Spleen (tissue), 11 donors: ENCODE results near the gene LGALS12. TPM values are rescaled to one million over a fixed set of nuclear protein-coding genes. Genes with fewer than 3 reads are reported as not detected.
"Not testable (repeated sequence)": the region's sequence is repeated elsewhere in the genome, so short reads cannot be mapped to it uniquely, and the experiment has no call there.

ENCODE experiments used
- DNase-seq: peaks from one replicate; pipeline ENCODE4 v3.0.0-alpha.2; 2020
- H3K27ac ChIP-seq, 8 donors: fragments of 200-600 bp; sonication (generic) in 7 of 8; 1 replicate in 4 of 8; 2 replicates in 4 of 8; pipeline versions ENCODE4 v1.5.0 to v1.8.0; 2016 to 2021; ENCODE audit warnings: inconsistent platforms in 4 of 8, mild to moderate bottlenecking in 4 of 8, moderate library complexity in 1 of 8
- H3K27me3 ChIP-seq, 7 donors: fragments of 200-600 bp; sonication (generic) in 6 of 7; replicated peaks in 1 of 7; 1 replicate in 4 of 7; 2 replicates in 3 of 7; pipeline versions ENCODE4 v1.5.0 to v1.8.0; 2016 to 2021; ENCODE audit warnings: inconsistent platforms in 3 of 7, mild to moderate bottlenecking in 1 of 7
- H3K36me3 ChIP-seq, 6 donors: fragments of 200-600 bp; sonication (generic) in 5 of 6; 1 replicate in 4 of 6; 2 replicates in 2 of 6; pipeline versions ENCODE4 v1.5.0 to v1.8.0; 2016 to 2021; ENCODE audit warnings: inconsistent platforms in 2 of 6
- H3K4me1 ChIP-seq, 6 donors: fragments of 200-600 bp; sonication (generic) in 5 of 6; 1 replicate in 3 of 6; 2 replicates in 3 of 6; pipeline versions ENCODE4 v1.5.0 to v1.8.0; 2016 to 2021; ENCODE audit warnings: inconsistent platforms in 3 of 6
- H3K4me3 ChIP-seq, 8 donors: fragments of 200-600 bp; sonication (generic) in 7 of 8; 1 replicate in 4 of 8; 2 replicates in 4 of 8; pipeline versions ENCODE4 v1.5.0 to v1.8.0; 2016 to 2021; ENCODE audit warnings: inconsistent platforms in 4 of 8, mild to moderate bottlenecking in 4 of 8, moderate library complexity in 2 of 8
- H3K9me3 ChIP-seq, 8 donors: fragments of 200-600 bp; sonication (generic) in 7 of 8; 1 replicate in 4 of 8; 2 replicates in 4 of 8; pipeline versions ENCODE4 v1.5.0 to v1.8.0; 2016 to 2021; ENCODE audit warnings: inconsistent platforms in 4 of 8
- CTCF ChIP-seq, 11 experiments: fragments of 200-600 bp in 7 of 11; fragments of 450-650 bp in 4 of 11; sonication (generic) in 4 of 11; IDR thresholded peaks in 8 of 11; conservative IDR thresholded peaks in 3 of 11; 1 replicate in 7 of 11; 2 replicates in 4 of 11; pipeline versions ENCODE4 v1.4.0 to v1.8.0; 2016 to 2021; ENCODE audit warnings: antibody characterized with exemption in 11 of 11, inconsistent platforms in 4 of 11, mild to moderate bottlenecking in 1 of 11
- POLR2A ChIP-seq, 3 donors: fragments of 450-650 bp; IDR thresholded peaks; one replicate each; pipeline ENCODE4 v1.5.1; 2017; ENCODE audit warnings: antibody characterized with exemption in 3 of 3, mild to moderate bottlenecking in 1 of 3
- POLR2AphosphoS5 ChIP-seq, 3 donors: sonication (generic); formaldehyde crosslinking; IDR thresholded peaks; one replicate each; pipeline ENCODE4 v1.5.1; 2017; ENCODE audit warnings: antibody characterized with exemption in 3 of 3
- WGBS, 5 donors: extraction: QIAGEN DNeasy Blood & Tissue Kit in 3 of 5; methylation state at CpG; one replicate each; pipeline versions ENCODE4 v1.1.5 to v1.1.7; 2013 to 2018; 5-methylcytosine and 5-hydroxymethylcytosine counted together
- intact Hi-C: fragments of 100-400 bp; cut with DNase I; formaldehyde crosslinking; loops from one replicate; pipeline ENCODE4 v1.15.0; 2023; ENCODE audit warnings: low total_unique reads
- polyA plus RNA-seq, 3 donors: library from polyadenylated mRNA; stranded (reverse); fragments of 200-250 nt; gene quantifications; one replicate each; pipeline ENCODE4 v1.2.1, GENCODE V29; 2013
- total RNA-seq, 7 donors: library from RNA; depleted of rRNA in 3 of 7; stranded (reverse); fragments of >200 nt in 3 of 7; fragmentation: NEBNext Ultra II Directional in 4 of 7; extraction: Animal tissue kit (Norgen Biotek cat#: 25700) in 4 of 7; gene quantifications; one replicate each; pipeline versions ENCODE4 v1.1.0 to v1.2.1, GENCODE V29; 2016 to 2021
- donor health status: healthy with polysubstance abuse.
- donor health status: DM: no; HTN: no; CAD: no; lungs with moderate emphysema.
- donor health status: DM: no; HTN: no; CAD: no.
- donor health status: Bipolar disorder and iron deficiency.
- donor health status: healthy.
- donor health status: DM: no; HTN: no; CAD: no.
- donor health status: DM: yes; HTN: yes; CAD: no.

Gene LGALS12
- total and polyA plus RNA-seq, 10 donors = 0.24 to 3.5 (median 0.95) TPM; not detected in 1

GRCh38 chr11:63531074-63531792 is 25.3 kb downstream of the LGALS12 start:
- TF ChIP-seq POLR2AphosphoS5 (IDR thresholded peaks at IDR 0.05) = peak in 1 of 3 donors; percentile 75
- DNase-seq = peak; percentile 66
- Histone ChIP-seq H3K27ac (peak overlapping the region in 7 of 8 donors; percentile 36 to 87 (median 61)), H3K4me3 (peak overlapping the region in 1 of 8 donors; percentile 36), H3K4me1 (peaks cover 15 to 71% (median 44%) of the 10 kb centered on the region in 6 donors)
- intact Hi-C loops, H3K9me3 ChIP-seq, H3K27me3 ChIP-seq, H3K36me3 ChIP-seq: not testable (repeated sequence)
- WGBS, 5 donors = 58 to 66% (median 60%) methylated on average over 4 to 5 of the region's 6 CpGs

- intact Hi-C loops = no loop called here
- TF ChIP-seq POLR2A (IDR thresholded peaks at IDR 0.05) = no peak
- no peak for TF ChIP-seq POLR2AphosphoS5 (IDR thresholded peaks at IDR 0.05)
- TF ChIP-seq CTCF (IDR thresholded peaks at IDR 0.05 in 8 of 11, conservative IDR thresholded peaks at IDR 0.05 in 3 of 11) = no peak
- WGBS, 5 donors = 54 to 74% (median 61%) methylated on average over 2 of the region's 2 CpGs
- H3K27ac ChIP-seq = peak overlapping the region in 6 of 8 donors; percentile 45 to 87 (median 62)
- DNase-seq = no peak
- H3K4me3 ChIP-seq = no peak overlapping the region
- no peaks in the 10 kb centered on the region for H3K36me3 ChIP-seq
- no peaks in the 10 kb centered on the region for H3K27me3 ChIP-seq
- H3K4me1 ChIP-seq = peaks cover 16 to 80% (median 52%) of the 10 kb centered on the region in 6 donors
- no peaks in the 10 kb centered on the region for H3K9me3 ChIP-seq
Measured at GRCh38 chr11:63532117-63532516, 26.2 kb downstream of the LGALS12 start.

GRCh38 chr11:63532799-63533475 is 27.1 kb downstream of the LGALS12 start:
- WGBS, 5 donors = 78 to 93% (median 87%) methylated on average over 4 of the region's 4 CpGs
- Histone ChIP-seq H3K27ac (peak overlapping the region in 4 of 8 donors; percentile 20 to 87 (median 68)), H3K36me3 (no peaks in the 10 kb centered on the region), H3K4me3 (no peak overlapping the region), H3K27me3 (no peaks in the 10 kb centered on the region), H3K4me1 (peaks cover 23 to 83% (median 60%) of the 10 kb centered on the region in 6 donors), H3K9me3 (no peaks in the 10 kb centered on the region)
- intact Hi-C loops = no loop called here
- DNase-seq = no peak
- TF ChIP-seq POLR2A (IDR thresholded peaks at IDR 0.05) = no peak
- no peak for TF ChIP-seq POLR2AphosphoS5 (IDR thresholded peaks at IDR 0.05)
- TF ChIP-seq CTCF (IDR thresholded peaks at IDR 0.05 in 8 of 11, conservative IDR thresholded peaks at IDR 0.05 in 3 of 11) = no peak

- no peak for DNase-seq
- peak overlapping the region in 7 of 8 donors; percentile 24 to 89 (median 87) for H3K27ac ChIP-seq
- WGBS, 5 donors = 51 to 71% (median 59%) methylated on average over 3 of the region's 3 CpGs
- H3K4me1 ChIP-seq = peaks cover 27 to 91% (median 71%) of the 10 kb centered on the region in 6 donors
- H3K36me3 ChIP-seq = no peaks in the 10 kb centered on the region
- intact Hi-C loops = no loop called here
- TF ChIP-seq CTCF (IDR thresholded peaks at IDR 0.05 in 8 of 11, conservative IDR thresholded peaks at IDR 0.05 in 3 of 11) (no peak), POLR2AphosphoS5 (IDR thresholded peaks at IDR 0.05) (no peak), POLR2A (IDR thresholded peaks at IDR 0.05) (no peak)
- no peaks in the 10 kb centered on the region for H3K27me3 ChIP-seq
- no peak overlapping the region for H3K4me3 ChIP-seq
- no peaks in the 10 kb centered on the region for H3K9me3 ChIP-seq
Measured at GRCh38 chr11:63534076-63534475, 28.2 kb downstream of the LGALS12 start.
